Smooth muscle cell (in vitro differentiated cells): ENCODE results near the gene ATG7. TPM values are rescaled to one million over a fixed set of nuclear protein-coding genes. Genes with fewer than 3 reads are reported as not detected.

Experiments used
- DNase-seq: peaks from one replicate; lab custom pipeline; 2025; ENCODE audit not compliant: unreplicated experiment; lab: John Stamatoyannopoulos, UW
- H2AFZ ChIP-seq: fragments of 200-600 bp; sonication (generic); 2 replicates; pipeline ENCODE4 v1.6.0; 2016; ENCODE audit warnings: antibody characterized with exemption, low read depth, mild to moderate bottlenecking
- H3F3A ChIP-seq: fragments of 200-600 bp; sonication (generic); 2 replicates; pipeline ENCODE4 v1.6.0; 2017; ENCODE audit warnings: antibody characterized with exemption, low read depth
- H3K27ac ChIP-seq: fragments of 200-600 bp; sonication (generic); 2 replicates; pipeline ENCODE4 v1.5.1; 2016; ENCODE audit warnings: low read depth, mild to moderate bottlenecking
- H3K27me3 ChIP-seq: fragments of 200-600 bp; sonication (generic); 2 replicates; pipeline ENCODE4 v1.6.1; 2016; ENCODE audit warnings: low read depth, mild to moderate bottlenecking
- H3K36me3 ChIP-seq: fragments of 200-600 bp; sonication (generic); 2 replicates; pipeline ENCODE4 v1.5.1; 2016; ENCODE audit warnings: low read depth
- H3K4me1 ChIP-seq: fragments of 200-600 bp; sonication (generic); 2 replicates; pipeline ENCODE4 v1.5.1; 2016; ENCODE audit warnings: low read depth
- H3K4me2 ChIP-seq: fragments of 200-600 bp; sonication (generic); 2 replicates; pipeline ENCODE4 v1.6.0; 2016; ENCODE audit warnings: mild to moderate bottlenecking
- H3K4me3 ChIP-seq: fragments of 200-600 bp; sonication (generic); 2 replicates; pipeline ENCODE4 v1.5.1; 2016; ENCODE audit warnings: mild to moderate bottlenecking
- H3K79me2 ChIP-seq: fragments of 200-600 bp; sonication (generic); 2 replicates; pipeline ENCODE4 v1.6.0; 2016; ENCODE audit warnings: low read depth, mild to moderate bottlenecking
- H3K9ac ChIP-seq: fragments of 200-600 bp; sonication (generic); 2 replicates; pipeline ENCODE4 v1.6.0; 2016; ENCODE audit warnings: low read depth
- H3K9me3 ChIP-seq: fragments of 200-600 bp; sonication (generic); replicated peaks from 2 replicates; pipeline ENCODE4 v1.5.1; 2016; ENCODE audit warnings: low read depth
- H4K20me1 ChIP-seq: fragments of 200-600 bp; sonication (generic); 2 replicates; pipeline ENCODE4 v1.6.0; 2016; ENCODE audit warnings: low read depth
- WGBS: methylation state at CpG from one replicate; pipeline ENCODE4 v1.1.7; 2016; ENCODE audit warnings: low lambda C conversion rate; 5-methylcytosine and 5-hydroxymethylcytosine counted together
- polyA plus RNA-seq: library from polyadenylated mRNA; unstranded; fragments of >200 nt; fragmentation: Nextera tagmentation; extraction: Ambion mirVana; gene quantifications from 2 replicates; pipeline ENCODE4 v1.2.1, GENCODE V29; 2016
- total RNA-seq: library from RNA; depleted of rRNA; stranded (reverse); fragments of >200 nt; gene quantifications from 2 replicates; pipeline ENCODE4 v1.2.3, GENCODE V29; 2014
- TF ChIP-seq, protein P1 (sequence below): fragments of 200-600 bp; sonication (generic); IDR thresholded peaks from 2 replicates; pipeline ENCODE4 v1.5.1; 2017; ENCODE audit warnings: borderline replicate concordance, mild to moderate bottlenecking, antibody characterized with exemption; ENCODE audit not compliant: insufficient read depth, poor library complexity, severe bottlenecking

ATG7 gene
- total and polyA plus RNA-seq, 2 experiments from 2014 or later, result 19.4 to 40.3 TPM

GRCh38 chr3:11452885-11453847 is 181.0 kb downstream of the ATG7 start:
- Histone ChIP-seq H3K9me3 (no peaks in the 10 kb centered on the region), H3K4me2 (peak overlapping the region; percentile 38), H3K4me1 (peaks cover 16% of the 10 kb centered on the region), H3K79me2 (no peaks in the 10 kb centered on the region), H2AFZ (peak overlapping the region; percentile 21), H3K9ac (peak overlapping the region; percentile 33), H3F3A (peaks cover 8% of the 10 kb centered on the region), H3K27me3 (no peaks in the 10 kb centered on the region), H3K4me3 (no peak overlapping the region), H3K36me3 (no peaks in the 10 kb centered on the region), H4K20me1 (no peaks in the 10 kb centered on the region), H3K27ac (peak overlapping the region; percentile 79)
- TF ChIP-seq, protein P1, sequence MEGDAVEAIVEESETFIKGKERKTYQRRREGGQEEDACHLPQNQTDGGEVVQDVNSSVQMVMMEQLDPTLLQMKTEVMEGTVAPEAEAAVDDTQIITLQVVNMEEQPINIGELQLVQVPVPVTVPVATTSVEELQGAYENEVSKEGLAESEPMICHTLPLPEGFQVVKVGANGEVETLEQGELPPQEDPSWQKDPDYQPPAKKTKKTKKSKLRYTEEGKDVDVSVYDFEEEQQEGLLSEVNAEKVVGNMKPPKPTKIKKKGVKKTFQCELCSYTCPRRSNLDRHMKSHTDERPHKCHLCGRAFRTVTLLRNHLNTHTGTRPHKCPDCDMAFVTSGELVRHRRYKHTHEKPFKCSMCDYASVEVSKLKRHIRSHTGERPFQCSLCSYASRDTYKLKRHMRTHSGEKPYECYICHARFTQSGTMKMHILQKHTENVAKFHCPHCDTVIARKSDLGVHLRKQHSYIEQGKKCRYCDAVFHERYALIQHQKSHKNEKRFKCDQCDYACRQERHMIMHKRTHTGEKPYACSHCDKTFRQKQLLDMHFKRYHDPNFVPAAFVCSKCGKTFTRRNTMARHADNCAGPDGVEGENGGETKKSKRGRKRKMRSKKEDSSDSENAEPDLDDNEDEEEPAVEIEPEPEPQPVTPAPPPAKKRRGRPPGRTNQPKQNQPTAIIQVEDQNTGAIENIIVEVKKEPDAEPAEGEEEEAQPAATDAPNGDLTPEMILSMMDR, result no peak
- WGBS, result 56% methylated on average over 14 of the region's 14 CpGs
- DNase-seq, result no peak

DNA sequence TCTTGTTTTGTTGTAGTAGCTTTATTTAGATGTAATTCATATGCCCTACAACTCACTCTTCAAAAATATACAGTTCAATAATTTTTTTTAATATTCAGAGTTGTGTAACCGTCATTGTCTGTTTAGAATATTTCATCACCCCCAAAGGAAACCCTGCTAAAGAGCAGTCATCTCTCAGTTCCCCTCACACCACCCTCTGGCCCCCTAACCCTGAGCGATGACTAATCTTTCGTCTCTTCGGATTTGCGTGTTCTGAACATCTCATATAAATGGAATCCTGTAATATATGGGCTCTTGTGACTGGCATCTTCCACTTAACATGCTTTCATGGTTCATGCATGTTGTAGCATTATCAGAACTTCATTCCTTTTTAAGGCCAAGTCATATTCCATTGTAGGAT is 183.8 kb downstream of the ATG7 start:
- H3F3A ChIP-seq, result peaks cover 8% of the 10 kb centered on the region
- TF ChIP-seq, protein P1, result no peak
- no peaks in the 10 kb centered on the region for H3K79me2 ChIP-seq
- WGBS, result 36% methylated on average over 5 of the region's 5 CpGs
- H3K4me3 ChIP-seq, result no peak overlapping the region
- peak overlapping the region; percentile 21 for H3K4me2 ChIP-seq
- DNase-seq, result no peak
- H2AFZ ChIP-seq, result no peak overlapping the region
- H3K27ac ChIP-seq, result peak overlapping the region; percentile 53
- H3K27me3 ChIP-seq, result no peaks in the 10 kb centered on the region
- no peaks in the 10 kb centered on the region for H4K20me1 ChIP-seq
- no peak overlapping the region for H3K9ac ChIP-seq
- peaks cover 25% of the 10 kb centered on the region for H3K4me1 ChIP-seq
- no peaks in the 10 kb centered on the region for H3K9me3 ChIP-seq
- no peaks in the 10 kb centered on the region for H3K36me3 ChIP-seq

GRCh38 chr3:11457135-11457534 is 184.9 kb downstream of the ATG7 start:
- H3K4me2 ChIP-seq, result peak overlapping the region; percentile 5
- no peaks in the 10 kb centered on the region for H3K27me3 ChIP-seq
- peak overlapping the region; percentile 53 for H3K27ac ChIP-seq
- DNase-seq, result no peak
- no peak overlapping the region for H3K4me3 ChIP-seq
- H3K9me3 ChIP-seq, result no peaks in the 10 kb centered on the region
- H3F3A ChIP-seq, result peaks cover 8% of the 10 kb centered on the region
- H3K4me1 ChIP-seq, result peaks cover 29% of the 10 kb centered on the region
- H4K20me1 ChIP-seq, result no peaks in the 10 kb centered on the region
- H3K79me2 ChIP-seq, result no peaks in the 10 kb centered on the region
- no peaks in the 10 kb centered on the region for H3K36me3 ChIP-seq
- H3K9ac ChIP-seq, result peak overlapping the region; percentile 38
- TF ChIP-seq, protein P1, result no peak
- WGBS, result 54% methylated on average over 4 of the region's 4 CpGs
- H2AFZ ChIP-seq, result no peak overlapping the region
